Stimulated activated CD8-positive, alpha-beta memory T cell treated with anti-CD3 and anti-CD28 coated beads, Interleukin-2, amount 100 ng/mL, for 1 hour (primary cell): ENCODE data around the gene TRAPPC3.
"Not testable (repeated sequence)": the region's sequence is repeated elsewhere in the genome, so short reads cannot be mapped to it uniquely, and the experiment has no call there.

Experiments used
- DNase-seq, 2 donors: peaks; one replicate each; pipeline ENCODE4 v3.0.0-alpha.2; 2020; ENCODE audit warnings: low read depth in 2 of 2

The TRAPPC3 gene

GRCh38 chr1:36166938-36167905 is 17.9 kb upstream of the TRAPPC3 start:
- DNase-seq, result no peak

GRCh38 chr1:36166136-36166535 is 16.9 kb upstream of the TRAPPC3 start:
- DNase-seq, result no peak

- DNase-seq, result no peak
Observed at GRCh38 chr1:36165145-36165544, 15.9 kb upstream of the TRAPPC3 start.

GRCh38 chr1:36164361-36164760 is 15.1 kb upstream of the TRAPPC3 start:
- no peak for DNase-seq

- DNase-seq, result no peak
Observed at GRCh38 chr1:36163426-36163825, 14.1 kb upstream of the TRAPPC3 start.

- no peak for DNase-seq
Observed at GRCh38 chr1:36162680-36163239, 13.5 kb upstream of the TRAPPC3 start.

- DNase-seq, result no peak
Observed at GRCh38 chr1:36161641-36162531, 12.6 kb upstream of the TRAPPC3 start.

GRCh38 chr1:36160949-36161485 is 11.7 kb upstream of the TRAPPC3 start:
- no peak for DNase-seq

- DNase-seq, result no peak
Observed at GRCh38 chr1:36160388-36160948, 11.2 kb upstream of the TRAPPC3 start.

- DNase-seq, result no peak
Observed at GRCh38 chr1:36159614-36160387, 10.5 kb upstream of the TRAPPC3 start.

GRCh38 chr1:36158827-36159252 is 9.6 kb upstream of the TRAPPC3 start:
- not testable (repeated sequence) for DNase-seq

GRCh38 chr1:36157973-36158826 is 8.9 kb upstream of the TRAPPC3 start:
- no peak for DNase-seq

GRCh38 chr1:36157115-36157903 is 8.0 kb upstream of the TRAPPC3 start:
- DNase-seq, result no peak

GRCh38 chr1:36156329-36157114 is 7.2 kb upstream of the TRAPPC3 start:
- DNase-seq, result no peak

- DNase-seq, result peak; percentile 67 to 74
Observed at GRCh38 chr1:36155408-36156328, 6.4 kb upstream of the TRAPPC3 start, which contains the start of gene MAP7D1. MAP7D1 (plus strand) TSS chr1:36156160; CDS start chr1:36156418, 258 bp downstream.

GRCh38 chr1:36154765-36155407 is 5.6 kb upstream of the TRAPPC3 start:
- DNase-seq, result no peak
